Calu3 (cell line): ENCODE data around the gene NRG3. TPM values are rescaled to one million over a fixed set of nuclear protein-coding genes. Genes with fewer than 3 reads are reported as not detected.

Source experiments
- BruUV-seq: library from RNA; stranded (reverse); fragments of 400-500 nt; replicated peaks from 2 replicates; lab custom pipeline; 2021; lab: Mats Ljungman, UMichigan
- CTCF ChIA-PET: fragments of 300-600 bp; sonication (Branson Sonifier 250); formaldehyde crosslinking; loops from one replicate; lab custom pipeline; 2022; ENCODE audit warnings: antibody characterized with exemption; lab: Charles Lee
- DNase-seq: peaks from one replicate; pipeline ENCODE4 v3.0.0; 2022
- H3K27ac Mint-ChIP-seq: one replicate; pipeline ENCODE4 v1.8.0; 2022; ENCODE audit warnings: mixed read lengths; ENCODE audit not compliant: unreplicated experiment
- H3K27me3 Mint-ChIP-seq: one replicate; pipeline ENCODE4 v1.8.0; 2022; ENCODE audit warnings: mixed read lengths; ENCODE audit not compliant: unreplicated experiment
- H3K36me3 Mint-ChIP-seq: one replicate; pipeline ENCODE4 v1.8.0; 2022; ENCODE audit warnings: mild to moderate bottlenecking, moderate library complexity, mixed read lengths; ENCODE audit not compliant: insufficient read depth, unreplicated experiment
- H3K4me1 Mint-ChIP-seq: one replicate; pipeline ENCODE4 v1.8.0; 2022; ENCODE audit warnings: mild to moderate bottlenecking, low read depth, mixed read lengths; ENCODE audit not compliant: unreplicated experiment
- H3K4me3 Mint-ChIP-seq: one replicate; pipeline ENCODE4 v1.8.0; 2022; ENCODE audit warnings: mild to moderate bottlenecking, low read depth, moderate library complexity, mixed read lengths; ENCODE audit not compliant: unreplicated experiment
- H3K9me3 Mint-ChIP-seq: one replicate; pipeline ENCODE4 v1.8.0; 2022; ENCODE audit warnings: low read depth, mixed read lengths; ENCODE audit not compliant: unreplicated experiment
- CTCF ChIP-seq: fragments of 200-600 bp; IDR thresholded peaks from one replicate; pipeline ENCODE4 v1.8.0; 2022; ENCODE audit warnings: antibody characterized with exemption; ENCODE audit not compliant: unreplicated experiment
- intact Hi-C: fragments of 100-400 bp; cut with micrococcal nuclease; formaldehyde crosslinking; loops from one replicate; pipeline ENCODE4 v1.10.0; 2022; ENCODE audit not compliant: unreplicated experiment
- total RNA-seq: library from RNA; stranded (reverse); gene quantifications from 2 replicates; pipeline ENCODE4 v1.2.3, GENCODE V29; 2022

Gene NRG3
- total RNA-seq, 1 experiment from 2014 or later = 46.3 TPM

- no peaks in the 10 kb centered on the region for H3K4me1 Mint-ChIP-seq
- H3K27ac Mint-ChIP-seq = no peak overlapping the region
- DNase-seq = no peak
- no peaks in the 10 kb centered on the region for H3K36me3 Mint-ChIP-seq
- TF ChIP-seq CTCF = no peak
- intact Hi-C loops = no loop called here
- BruUV-seq = no TSS peak
- CTCF ChIA-PET = no interaction called here
- H3K4me3 Mint-ChIP-seq = no peak overlapping the region
- H3K9me3 Mint-ChIP-seq = no peaks in the 10 kb centered on the region
- no peaks in the 10 kb centered on the region for H3K27me3 Mint-ChIP-seq
These were observed 676.5 kb downstream of the NRG3 start for GRCh38 chr10:82551506-82551905.

DNA sequence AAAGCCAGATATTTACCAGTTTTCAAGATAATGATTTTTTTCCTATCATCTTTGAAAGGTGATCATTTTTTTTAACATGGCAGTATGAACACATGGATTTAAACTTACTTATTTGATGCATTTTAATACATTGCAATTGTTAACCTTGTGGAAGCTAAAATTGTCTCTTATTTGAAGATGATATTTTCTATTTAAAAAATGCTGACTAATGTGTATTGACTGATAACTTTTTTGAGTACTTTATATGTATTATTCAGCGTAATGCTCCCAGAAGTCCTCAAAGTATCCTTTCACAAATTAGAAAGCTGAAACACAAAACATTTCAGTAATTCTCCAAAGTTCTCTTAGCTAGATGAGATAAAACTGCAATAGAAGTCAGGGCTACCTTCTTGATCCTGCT lies 677.3 kb downstream of the NRG3 start:
- no peaks in the 10 kb centered on the region for H3K36me3 Mint-ChIP-seq
- intact Hi-C loops = no loop called here
- no peaks in the 10 kb centered on the region for H3K9me3 Mint-ChIP-seq
- no peak overlapping the region for H3K4me3 Mint-ChIP-seq
- TF ChIP-seq CTCF = no peak
- H3K27me3 Mint-ChIP-seq = no peaks in the 10 kb centered on the region
- CTCF ChIA-PET = no interaction called here
- DNase-seq = no peak
- H3K27ac Mint-ChIP-seq = no peak overlapping the region
- no TSS peak for BruUV-seq
- no peaks in the 10 kb centered on the region for H3K4me1 Mint-ChIP-seq

- no peaks in the 10 kb centered on the region for H3K27me3 Mint-ChIP-seq
- no peak for TF ChIP-seq CTCF
- no TSS peak for BruUV-seq
- no peaks in the 10 kb centered on the region for H3K36me3 Mint-ChIP-seq
- CTCF ChIA-PET = no interaction called here
- H3K9me3 Mint-ChIP-seq = no peaks in the 10 kb centered on the region
- no peak overlapping the region for H3K4me3 Mint-ChIP-seq
- no peaks in the 10 kb centered on the region for H3K4me1 Mint-ChIP-seq
- no peak overlapping the region for H3K27ac Mint-ChIP-seq
- intact Hi-C loops = no loop called here
- no peak for DNase-seq
These were observed 679.4 kb downstream of the NRG3 start for GRCh38 chr10:82554381-82554780.

DNA sequence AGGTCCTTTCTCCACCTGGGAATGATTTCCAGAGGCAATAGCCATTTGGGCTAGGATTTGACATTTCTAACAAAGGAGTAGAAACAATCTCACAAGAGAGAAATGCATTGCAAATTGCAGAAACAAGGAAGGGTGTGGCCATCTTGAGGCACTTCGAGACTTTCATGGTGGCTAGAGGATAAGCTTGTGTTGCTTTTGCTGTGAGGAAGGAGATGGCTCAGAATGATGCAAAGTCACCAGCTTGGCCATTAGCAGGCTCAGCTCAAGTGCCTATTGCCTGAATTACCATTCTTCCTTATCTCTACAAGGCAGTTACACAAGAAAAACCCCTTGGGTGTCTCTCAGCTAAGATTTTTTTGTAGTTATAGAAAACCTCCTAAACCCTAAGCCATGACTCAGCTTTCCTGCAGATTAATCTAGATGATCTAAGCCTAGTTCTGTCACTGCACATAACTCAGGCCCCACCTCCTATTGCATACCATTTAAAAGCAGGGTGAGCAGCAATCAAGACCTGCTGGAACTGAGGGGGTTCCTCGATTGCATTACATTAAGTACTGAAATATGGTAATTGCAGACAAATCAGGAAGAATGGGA lies 683.1 kb downstream of the NRG3 start:
- no peak overlapping the region for H3K4me3 Mint-ChIP-seq
- DNase-seq = no peak
- no peaks in the 10 kb centered on the region for H3K27me3 Mint-ChIP-seq
- H3K4me1 Mint-ChIP-seq = no peaks in the 10 kb centered on the region
- H3K27ac Mint-ChIP-seq = no peak overlapping the region
- TF ChIP-seq CTCF = no peak
- no peaks in the 10 kb centered on the region for H3K36me3 Mint-ChIP-seq
- intact Hi-C loops = no loop called here
- BruUV-seq = no TSS peak
- CTCF ChIA-PET = no interaction called here
- no peaks in the 10 kb centered on the region for H3K9me3 Mint-ChIP-seq
